Chondrocyte (in vitro differentiated cells): ENCODE results near the gene AFG1L. TPM values are rescaled to one million over a fixed set of nuclear protein-coding genes. Genes with fewer than 3 reads are reported as not detected.

Source experiments
- DNase-seq: peaks from one replicate; pipeline ENCODE4 v3.0.0; 2021; ENCODE audit warnings: mixed read lengths, low spot score
- H3K27ac Mint-ChIP-seq: one replicate; pipeline ENCODE4 v1.8.0; 2021; ENCODE audit warnings: mild to moderate bottlenecking, moderate library complexity, mixed read lengths; ENCODE audit not compliant: unreplicated experiment
- H3K27me3 Mint-ChIP-seq: 2 replicates; pipeline ENCODE4 v1.8.0; 2021; ENCODE audit warnings: low read depth, mixed read lengths
- H3K36me3 Mint-ChIP-seq: 2 replicates; pipeline ENCODE4 v1.8.0; 2021; ENCODE audit warnings: low read depth, mixed read lengths
- H3K4me1 Mint-ChIP-seq: 2 replicates; pipeline ENCODE4 v1.8.0; 2021; ENCODE audit warnings: low read depth, mild to moderate bottlenecking, mixed read lengths
- H3K4me3 Mint-ChIP-seq: one replicate; pipeline ENCODE4 v1.8.0; 2021; ENCODE audit warnings: mild to moderate bottlenecking, moderate library complexity, mixed read lengths; ENCODE audit not compliant: unreplicated experiment
- H3K9me3 Mint-ChIP-seq: 2 replicates; pipeline ENCODE4 v1.8.0; 2021; ENCODE audit warnings: low read depth, mixed read lengths
- CTCF ChIP-seq: fragments of 200-600 bp; sonication (generic); IDR thresholded peaks from 2 replicates; pipeline ENCODE4 v1.5.0; 2021; ENCODE audit warnings: antibody characterized with exemption, mild to moderate bottlenecking, moderate library complexity
- total RNA-seq: library from RNA; stranded (reverse); gene quantifications from 3 replicates; pipeline ENCODE4 v1.2.1, GENCODE V29; 2021

AFG1L gene
- total RNA-seq, 1 donor from 2014 or later: 5.9 TPM

GRCh38 chr6:108337721-108338120 lies 42.9 kb downstream of the AFG1L start:
- no peaks in the 10 kb centered on the region for H3K9me3 Mint-ChIP-seq
- no peak overlapping the region for H3K4me3 Mint-ChIP-seq
- no peaks in the 10 kb centered on the region for H3K36me3 Mint-ChIP-seq
- no peak overlapping the region for H3K27ac Mint-ChIP-seq
- no peak for DNase-seq
- H3K27me3 Mint-ChIP-seq: no peaks in the 10 kb centered on the region
- H3K4me1 Mint-ChIP-seq: peaks cover 8% of the 10 kb centered on the region
- TF ChIP-seq CTCF: no peak

- peaks cover 8% of the 10 kb centered on the region for H3K4me1 Mint-ChIP-seq
- H3K4me3 Mint-ChIP-seq: no peak overlapping the region
- H3K9me3 Mint-ChIP-seq: no peaks in the 10 kb centered on the region
- no peaks in the 10 kb centered on the region for H3K36me3 Mint-ChIP-seq
- no peak overlapping the region for H3K27ac Mint-ChIP-seq
- H3K27me3 Mint-ChIP-seq: no peaks in the 10 kb centered on the region
- TF ChIP-seq CTCF: no peak
- no peak for DNase-seq
Observed at GRCh38 chr6:108341372-108341771, 46.5 kb downstream of the AFG1L start.

GRCh38 chr6:108343894-108344293 lies 49.0 kb downstream of the AFG1L start:
- DNase-seq: no peak
- Mint-ChIP-seq H3K4me1 (no peaks in the 10 kb centered on the region), H3K36me3 (peaks cover 2% of the 10 kb centered on the region), H3K27me3 (no peaks in the 10 kb centered on the region), H3K27ac (no peak overlapping the region), H3K9me3 (no peaks in the 10 kb centered on the region), H3K4me3 (no peak overlapping the region)
- no peak for TF ChIP-seq CTCF

GRCh38 chr6:108348655-108349349 lies 53.9 kb downstream of the AFG1L start:
- TF ChIP-seq CTCF: no peak
- Mint-ChIP-seq H3K27me3 (no peaks in the 10 kb centered on the region), H3K9me3 (no peaks in the 10 kb centered on the region), H3K4me1 (peaks cover 1% of the 10 kb centered on the region), H3K36me3 (peaks cover 3% of the 10 kb centered on the region), H3K27ac (no peak overlapping the region), H3K4me3 (no peak overlapping the region)
- DNase-seq: no peak

- Mint-ChIP-seq H3K4me3 (no peak overlapping the region), H3K4me1 (peaks cover 3% of the 10 kb centered on the region), H3K9me3 (no peaks in the 10 kb centered on the region), H3K36me3 (peaks cover 3% of the 10 kb centered on the region), H3K27me3 (no peaks in the 10 kb centered on the region), H3K27ac (no peak overlapping the region)
- no peak for TF ChIP-seq CTCF
- DNase-seq: no peak
Observed at GRCh38 chr6:108350528-108350927, 55.7 kb downstream of the AFG1L start.
